ENCODE results near the gene COX7B2. TPM values are rescaled to one million over a fixed set of nuclear protein-coding genes. Genes with fewer than 3 reads are reported as not detected.

COX7B2 gene
- total and polyA plus RNA-seq, 10 of the 15 experiments (the other 5 are each of a cell fraction or from before 2014, with no cell fraction given) = not detected

DNA sequence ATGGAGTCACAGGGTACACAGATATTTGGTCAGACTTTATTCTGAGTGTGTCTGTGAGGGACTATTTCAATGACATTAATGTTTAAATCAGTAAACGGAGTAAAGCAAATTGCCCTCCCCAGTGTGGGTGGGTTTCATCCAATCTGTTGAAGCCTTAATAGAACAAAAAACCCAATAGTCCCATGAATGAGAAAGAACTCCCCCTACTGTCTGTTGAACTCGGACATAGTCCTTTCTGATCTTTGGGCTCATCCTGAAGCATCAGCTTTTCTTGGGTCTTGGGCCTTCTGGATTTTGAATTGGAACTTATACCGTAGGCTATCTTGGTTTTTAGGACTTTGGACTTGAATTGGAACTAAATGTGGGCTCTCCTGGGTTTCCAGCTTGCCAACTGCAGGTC, 193.6 kb downstream of the COX7B2 start:
- H4K20me1 ChIP-seq (ENCODE audit: control insufficient read depth, insufficient read depth) = no peaks in the 10 kb centered on the region
- WGBS (ENCODE audit: insufficient coverage, insufficient replicate concordance, low lambda C conversion rate, missing lambda C conversion rate) = 0% methylated on average over 3 of the region's 3 CpGs
- H2AFZ ChIP-seq (ENCODE audit: control insufficient read depth, low read depth, low read length) = no peak overlapping the region
- no peak overlapping the region for H3K27ac ChIP-seq (ENCODE audit: control insufficient read depth, insufficient read depth)
- no peak for ATAC-seq
- ChIA-PET RAD21 (ENCODE audit: unreplicated experiment) (no interaction called here), POLR2A (no interaction called here), CTCF (no interaction called here), SMC1A (ENCODE audit: uncharacterized antibody, unreplicated experiment) (no interaction called here)
- H3K4me2 ChIP-seq (ENCODE audit: control insufficient read depth, insufficient read depth) = no peak overlapping the region
- no peak for FAIRE-seq
- no peak overlapping the region for H3K9ac ChIP-seq (ENCODE audit: control insufficient read depth, insufficient read depth, low read length)
- no peaks in the 10 kb centered on the region for H3K4me1 ChIP-seq (ENCODE audit: control insufficient read depth, insufficient read depth, low read length)
- no peaks in the 10 kb centered on the region for H3K9me3 ChIP-seq (replicated peaks; ENCODE audit: control insufficient read depth, insufficient read depth, low read length)
- H3K79me2 ChIP-seq (ENCODE audit: control insufficient read depth, insufficient read depth, low read length) = no peaks in the 10 kb centered on the region
- in situ Hi-C loops (cut with MboI) (no loop called here), intact Hi-C loops (cut with micrococcal nuclease; ENCODE audit: unreplicated experiment) (no loop called here)
- DNase-seq (ENCODE audit: low read depth, low spot score) = no peak
- BruUV-seq (replicated peaks) = no TSS peak
- no peaks in the 10 kb centered on the region for H3K36me3 ChIP-seq (ENCODE audit: control insufficient read depth in 2 of 2, insufficient read depth in 2 of 2, low read length in 1 of 2)
- TF ChIP-seq ETV6 (conservative IDR thresholded peaks at IDR 0.05 in 1 of 2, IDR thresholded peaks at IDR 0.05 in 1 of 2; ENCODE audit: borderline replicate concordance in 1 of 2, low read depth in 1 of 2) = no peak
- TF ChIP-seq RBBP5 (conservative IDR thresholded peaks at IDR 0.05) = no peak
- TF ChIP-seq POLR2AphosphoS2 (IDR thresholded peaks at IDR 0.05; ENCODE audit: low read depth, low read length) = no peak
- TF ChIP-seq NR2F1 (conservative IDR thresholded peaks at IDR 0.05) = no peak
- TF ChIP-seq MYC (IDR thresholded peaks at IDR 0.05; ENCODE audit: insufficient read depth, insufficient read length, insufficient replicate concordance, low read length, severe bottlenecking) = no peak
- no peak for TF ChIP-seq CBFB (IDR thresholded peaks at IDR 0.05; ENCODE audit: low read depth)
- no peak for TF ChIP-seq RFX5 (IDR thresholded peaks at IDR 0.05; ENCODE audit: low read depth, low read length)
- TF ChIP-seq E4F1 (IDR thresholded peaks at IDR 0.05; ENCODE audit: borderline replicate concordance, partially characterized antibody) = no peak
- no peak for TF ChIP-seq LARP7 (IDR thresholded peaks at IDR 0.05)
- TF ChIP-seq POU2F2 (IDR thresholded peaks at IDR 0.05; ENCODE audit: borderline replicate concordance, low read depth, low read length) = no peak
- no peak for TF ChIP-seq SMC3 (IDR thresholded peaks at IDR 0.05; ENCODE audit: borderline replicate concordance, low read length)
- TF ChIP-seq MXI1 (IDR thresholded peaks at IDR 0.05; ENCODE audit: low read depth, low read length) = no peak
- no peak for TF ChIP-seq MEF2B (IDR thresholded peaks at IDR 0.05; ENCODE audit: partially characterized antibody, poor library complexity, severe bottlenecking)
- H3K4me3 ChIP-seq = no peak overlapping the region
- H3K27me3 ChIP-seq (replicated peaks in 1 of 2; ENCODE audit: control insufficient read depth in 2 of 2, insufficient read depth in 2 of 2, low read length in 1 of 2) = no peaks in the 10 kb centered on the region
